ENCODE measurements around the gene LHX6.

LHX6 gene

DNA sequence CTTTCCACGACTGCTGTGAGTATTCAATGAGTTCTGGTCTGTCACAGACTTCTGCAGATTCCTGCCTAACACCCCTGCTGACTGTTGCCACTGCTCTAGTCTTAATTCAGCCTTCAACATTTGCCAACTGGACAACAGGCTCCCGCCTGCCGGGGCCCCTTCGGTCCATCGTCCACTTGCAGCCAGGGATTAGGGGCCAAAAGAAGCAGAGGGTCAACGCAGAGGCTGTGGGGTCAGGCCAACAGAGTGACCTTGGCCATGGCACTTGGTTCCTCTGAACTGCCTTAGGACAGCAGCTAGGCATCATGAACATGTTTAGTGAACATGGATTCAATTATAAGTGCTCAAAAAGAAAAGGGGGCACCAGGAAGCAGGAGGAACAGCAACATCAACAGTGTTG, 40.4 kb downstream of the LHX6 start:
- no peak for DNase-seq

DNA sequence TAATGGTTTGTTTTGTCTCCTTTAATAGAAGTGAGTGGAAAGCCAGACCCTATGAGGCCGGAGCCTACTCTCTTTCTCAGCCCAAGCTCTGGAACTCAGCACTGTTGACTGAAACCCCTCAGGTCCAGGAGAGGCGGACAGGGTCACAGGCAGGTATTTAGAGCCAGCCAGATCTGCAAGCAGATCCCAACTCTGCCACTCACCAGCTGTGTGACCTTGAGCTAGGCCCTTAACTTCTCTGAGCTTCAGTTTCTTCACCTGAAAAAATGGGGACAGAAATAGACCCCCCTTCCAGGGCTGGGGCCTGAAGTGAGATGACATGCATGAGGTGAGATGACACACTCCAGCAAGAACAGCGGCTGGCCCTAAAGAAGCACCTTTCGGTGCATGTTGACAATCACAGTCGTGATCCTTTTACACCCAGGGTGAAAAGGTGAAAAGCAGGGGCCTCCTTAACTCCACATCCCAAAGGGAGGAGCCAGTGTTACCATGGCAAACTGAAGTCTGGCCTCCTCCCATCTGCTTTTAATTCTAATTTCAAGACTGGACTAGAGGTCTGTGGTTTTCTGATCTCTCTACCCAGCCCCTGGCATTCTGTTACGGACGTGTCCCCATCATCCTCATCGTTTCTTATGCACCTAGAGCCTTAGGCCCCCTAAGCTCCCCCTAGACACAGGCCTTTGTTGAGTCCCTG, 41.8 kb downstream of the LHX6 start:
- no peak for DNase-seq

- DNase-seq = no peak
Measured at GRCh38 chr9:122186301-122186700, 42.5 kb downstream of the LHX6 start.

DNA sequence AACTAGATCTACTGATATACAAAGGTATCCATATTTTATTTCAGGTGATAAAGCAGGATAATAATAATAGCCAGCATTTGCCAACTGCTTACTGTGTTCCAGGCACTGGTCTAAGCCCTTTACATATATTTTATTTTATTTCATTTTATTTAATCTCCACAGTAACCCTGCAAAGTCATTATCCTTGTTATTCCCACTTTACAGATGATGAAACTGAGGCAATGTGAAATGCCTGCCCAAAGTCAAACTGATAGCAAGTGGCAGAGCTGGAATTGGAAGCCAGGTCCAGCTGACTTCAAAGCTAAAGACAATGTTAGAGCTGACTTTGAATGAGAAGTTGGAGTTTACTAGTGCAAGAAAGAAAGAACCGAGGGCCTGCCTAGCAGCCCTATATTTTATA, 44.2 kb downstream of the LHX6 start:
- no peak for DNase-seq

DNA sequence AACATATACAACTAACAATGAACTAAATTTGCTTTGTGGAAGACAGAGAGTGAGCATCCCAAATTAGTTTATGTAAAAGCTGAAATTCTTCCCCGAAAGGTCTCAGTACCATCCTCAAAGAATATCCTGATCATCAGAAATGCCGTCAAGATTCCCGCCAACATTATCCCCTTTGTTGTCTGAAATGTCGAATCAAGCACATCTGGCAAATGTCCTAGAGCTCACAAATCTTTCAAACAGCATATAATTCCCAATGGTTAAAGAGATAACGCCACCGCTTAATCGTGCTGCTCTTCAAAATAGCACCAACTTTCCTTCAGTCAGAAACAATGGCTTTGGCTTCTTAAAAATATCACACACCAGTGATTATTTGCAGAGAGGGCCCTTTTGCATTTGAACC, 45.3 kb downstream of the LHX6 start:
- no peak for DNase-seq

DNA sequence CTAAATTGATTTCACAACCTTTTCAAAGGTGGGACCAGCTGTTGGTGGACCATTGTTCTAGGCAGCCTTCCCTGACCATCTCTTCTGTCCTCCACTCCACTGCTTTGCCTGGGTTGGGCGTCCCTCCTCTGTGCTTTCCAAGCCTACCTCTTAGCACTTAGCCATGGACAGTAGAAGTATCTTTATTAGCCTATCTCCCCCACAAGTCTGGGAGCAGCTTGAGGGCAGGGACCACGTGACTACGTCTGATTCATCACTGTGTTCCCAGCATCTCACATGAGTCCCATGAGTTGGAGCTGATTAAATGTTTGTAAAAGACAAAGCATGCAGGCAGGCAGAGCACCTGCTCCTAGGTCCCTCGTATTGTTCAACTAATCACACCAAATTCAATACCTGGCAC, 48.1 kb downstream of the LHX6 start:
- no peak for DNase-seq

DNA sequence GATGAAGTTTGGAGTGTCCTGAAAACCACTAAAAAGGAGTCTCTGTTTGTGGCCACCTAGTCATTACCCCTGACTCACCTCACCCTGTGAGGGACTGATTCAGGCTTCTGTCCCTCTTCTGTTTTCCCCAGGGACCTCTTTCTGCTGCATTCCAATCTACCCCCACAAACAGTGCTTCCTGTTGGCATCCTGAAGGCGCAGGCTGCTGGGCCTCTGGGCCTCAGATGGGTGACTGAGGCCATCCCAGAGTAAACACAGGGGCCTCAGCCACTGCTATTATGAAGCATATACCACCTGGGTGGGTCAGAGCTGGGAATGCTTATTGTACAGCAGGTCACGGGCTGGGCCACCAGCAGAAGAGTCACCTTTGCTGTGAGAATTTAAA, 49.1 kb downstream of the LHX6 start:
- no peak for DNase-seq

DNA sequence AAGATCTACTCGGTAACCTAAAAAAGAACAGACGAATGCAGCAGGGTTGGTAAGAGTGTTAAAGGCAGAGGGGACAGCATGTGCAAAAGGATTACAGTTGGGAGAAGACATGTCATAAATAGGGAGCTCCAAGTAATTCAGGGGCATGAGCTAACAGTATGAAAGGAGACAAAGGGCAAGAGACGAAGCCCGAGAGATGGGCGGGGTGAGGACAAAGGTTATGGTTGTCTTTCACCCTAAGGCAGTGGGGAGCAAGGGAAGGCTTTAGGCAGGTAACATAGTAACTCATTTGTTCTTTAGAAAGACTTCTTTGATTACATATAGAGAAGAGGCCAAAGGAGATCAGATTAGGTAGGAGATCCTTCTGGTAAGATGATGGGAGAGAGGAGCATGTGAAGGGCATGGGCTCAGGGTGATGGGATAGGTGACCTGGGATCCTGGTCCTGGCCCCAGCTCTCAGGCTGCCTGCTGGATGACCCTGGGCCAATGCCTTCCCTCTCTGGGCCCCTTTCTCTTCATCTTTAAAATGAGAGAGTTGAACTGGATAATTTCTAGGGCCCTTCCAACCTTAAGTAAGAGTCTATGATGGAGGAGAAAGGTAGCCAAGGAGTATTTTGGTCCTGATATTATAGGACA, 49.6 kb downstream of the LHX6 start:
- no peak for DNase-seq

DNA sequence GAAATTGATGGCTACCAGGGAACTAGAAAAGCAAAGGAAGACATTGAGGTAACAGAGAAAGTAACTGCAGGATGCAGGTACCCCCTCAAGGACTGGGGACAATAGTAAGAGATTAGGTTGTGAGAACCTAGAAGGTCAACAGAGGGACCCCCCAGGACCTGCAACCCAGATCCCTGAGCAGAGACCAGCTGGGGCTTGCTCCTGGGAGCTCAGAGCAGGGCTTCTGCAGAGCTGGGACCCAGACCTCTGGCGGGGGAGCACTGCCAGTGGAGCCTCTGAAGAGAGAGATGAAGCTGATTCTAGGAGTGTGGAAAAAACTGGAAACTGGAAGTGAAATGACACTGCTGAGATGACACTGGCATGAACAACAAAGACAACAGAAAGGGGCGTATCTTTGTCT, 51.8 kb downstream of the LHX6 start:
- DNase-seq = no peak

GRCh38 chr9:122173670-122174069, 55.1 kb downstream of the LHX6 start:
- no peak for DNase-seq

GRCh38 chr9:122172131-122172530, 56.6 kb downstream of the LHX6 start:
- DNase-seq = no peak

GRCh38 chr9:122168356-122168755, 60.4 kb downstream of the LHX6 start:
- no peak for DNase-seq

- DNase-seq = no peak
Measured at GRCh38 chr9:122164286-122164685, 64.5 kb downstream of the LHX6 start.

GRCh38 chr9:122162415-122162814, 66.3 kb downstream of the LHX6 start:
- no peak for DNase-seq

- no peak for DNase-seq
Measured at GRCh38 chr9:122159925-122160246, 68.9 kb downstream of the LHX6 start.

- peak; percentile 94 for DNase-seq
Measured at GRCh38 chr9:122159026-122159924, 69.5 kb downstream of the LHX6 start, which contains the start of the genes MORN5 and NDUFA8. Gene MORN5 (plus strand): TSS chr9:122159908. CDS start chr9:122159973, 65 bp downstream. Gene NDUFA8 (minus strand): TSS chr9:122159779. CDS start chr9:122159677, 102 bp downstream.

GRCh38 chr9:122158202-122158601, 70.6 kb downstream of the LHX6 start:
- peak; percentile 9 for DNase-seq

- DNase-seq = no peak
Measured at GRCh38 chr9:122155796-122156195, 73.0 kb downstream of the LHX6 start.
